ENCODE data around the gene SERPIND1. TPM values are rescaled to one million over a fixed set of nuclear protein-coding genes. Genes with fewer than 3 reads are reported as not detected.

The SERPIND1 gene
- total and polyA plus RNA-seq, 2 of the 8 experiments (the other 6 are each of a cell fraction or from before 2014, with no cell fraction given): not detected

DNA sequence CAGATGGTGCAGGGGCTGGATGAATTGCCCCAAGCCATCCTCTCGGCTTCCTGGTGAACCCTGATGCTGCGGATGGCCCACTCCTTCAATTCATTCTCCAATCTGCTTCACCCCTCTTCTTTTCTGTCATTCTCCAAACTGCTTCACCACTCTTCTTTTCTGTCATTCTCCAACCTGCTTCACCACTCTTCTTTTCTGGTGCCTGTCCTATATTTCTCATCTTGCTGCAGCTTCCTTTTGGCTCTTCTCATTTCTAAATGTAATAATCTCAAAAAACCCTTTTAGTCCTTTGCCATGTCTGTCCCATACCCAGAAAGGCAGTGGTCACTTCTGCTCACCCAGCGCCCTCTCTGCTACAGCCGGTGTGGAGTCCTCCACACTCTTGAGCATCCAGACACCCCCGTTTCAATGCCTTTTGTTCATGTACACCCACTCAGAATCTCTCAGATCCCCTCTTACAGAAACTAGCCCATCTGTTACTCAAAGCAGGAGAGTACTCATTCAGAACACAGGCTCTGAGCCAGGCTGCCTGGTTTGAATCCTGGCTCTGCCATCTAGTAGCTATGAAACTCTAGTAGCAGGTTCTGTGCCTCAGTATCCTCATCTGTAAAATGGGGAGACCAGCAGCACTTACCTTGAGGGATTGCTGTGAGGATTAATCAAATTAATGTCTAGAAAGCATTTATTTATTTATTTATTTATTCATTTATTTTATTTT is 14.9 kb downstream of the SERPIND1 start:
- CTCF ChIA-PET (ENCODE audit: partially characterized antibody): interaction anchor here (1.2 kb wide), 1 partner anchor 9 kb away, joined by 3 read pairs; no protein-coding TSS in a partner anchor
- TF ChIP-seq CTBP2 (IDR thresholded peaks at IDR 0.05; ENCODE audit: borderline replicate concordance, insufficient read depth, insufficient read length, low read length): no peak
- TF ChIP-seq POLR2AphosphoS5 (IDR thresholded peaks at IDR 0.05; ENCODE audit: low read depth, low read length): no peak
- no peak for TF ChIP-seq SP4 (IDR thresholded peaks at IDR 0.05; ENCODE audit: low read length)
- no peak for TF ChIP-seq MAFK (IDR thresholded peaks at IDR 0.05; ENCODE audit: low read depth, low read length)
- TF ChIP-seq ASH2L (IDR thresholded peaks at IDR 0.05; ENCODE audit: low read length): no peak
- no peak for TF ChIP-seq SUZ12 (IDR thresholded peaks at IDR 0.05; ENCODE audit: low read length)
- no peak for TF ChIP-seq RNF2 (IDR thresholded peaks at IDR 0.05; ENCODE audit: borderline replicate concordance, low read depth, low read length, missing control alignments, poor library complexity, severe bottlenecking)
- TF ChIP-seq RXRA (IDR thresholded peaks at IDR 0.05; ENCODE audit: insufficient read depth, low read depth, low read length): no peak
- TF ChIP-seq SP2 (IDR thresholded peaks at IDR 0.05; ENCODE audit: low read length): no peak
- TF ChIP-seq CREB1 (IDR thresholded peaks at IDR 0.05): no peak
- no peak for TF ChIP-seq HDAC2 (IDR thresholded peaks at IDR 0.05; ENCODE audit: borderline replicate concordance in 1 of 2, low read depth in 2 of 2, low read length in 2 of 2)

More for the DNA sequence above, 14.9 kb downstream of the SERPIND1 start:
- no peaks in the 10 kb centered on the region for H3K79me1 ChIP-seq (ENCODE audit: low read depth, low read length)
- no peak overlapping the region for H3K4me3 ChIP-seq (ENCODE audit: extremely low read depth in 1 of 4, insufficient read depth in 2 of 4, low read depth in 3 of 4, low read length in 4 of 4)
- FAIRE-seq: no peak
- H2BK12ac ChIP-seq (ENCODE audit: low read depth, low read length): no peak overlapping the region
- H3K14ac ChIP-seq (ENCODE audit: insufficient read length): no peak overlapping the region
- no peaks in the 10 kb centered on the region for H3K9me3 ChIP-seq (ENCODE audit: insufficient read depth in 2 of 2, low read depth in 1 of 2, low read length in 1 of 2)
- no peaks in the 10 kb centered on the region for H3K23me2 ChIP-seq (ENCODE audit: low read depth, low read length)
- H3K4me2 ChIP-seq (ENCODE audit: insufficient read depth in 1 of 2, low read depth in 2 of 2, low read length in 2 of 2): no peak overlapping the region
- H4K5ac ChIP-seq (ENCODE audit: insufficient read length, low read depth, low read length): no peak overlapping the region
- no peak overlapping the region for H2AK5ac ChIP-seq (ENCODE audit: low read depth, low read length)
- H3K9ac ChIP-seq (replicated peaks in 1 of 4; ENCODE audit: extremely low read depth in 1 of 4, low read depth in 3 of 4, low read length in 3 of 4): no peak overlapping the region
- no peak overlapping the region for H2BK120ac ChIP-seq (replicated peaks; ENCODE audit: low read depth, low read length)
- no peaks in the 10 kb centered on the region for H3K27me3 ChIP-seq (replicated peaks in 1 of 4; ENCODE audit: control insufficient read depth in 3 of 4, extremely low read depth in 1 of 4, insufficient read depth in 3 of 4, low read length in 3 of 4)
- no peak overlapping the region for H3K23ac ChIP-seq (ENCODE audit: insufficient read length)
- POLR2A ChIA-PET (ENCODE audit: partially characterized antibody): interaction anchor here (1.5 kb wide), 1 partner anchor 10 kb away, joined by 4 read pairs; no protein-coding TSS in a partner anchor
- peaks cover 0 to 4% of the 10 kb centered on the region in 2 experiments for H4K20me1 ChIP-seq (replicated peaks in 1 of 2; ENCODE audit: control insufficient read depth in 1 of 2, insufficient read depth in 2 of 2, low read length in 2 of 2)
- no peak overlapping the region for H2AFZ ChIP-seq (ENCODE audit: low read length)
- no peak overlapping the region for H3K4ac ChIP-seq (replicated peaks; ENCODE audit: insufficient read length, low read depth, low read length)
- H3K56ac ChIP-seq (replicated peaks; ENCODE audit: insufficient read length, low read depth, low read length): no peak overlapping the region
- H3K4me1 ChIP-seq (replicated peaks in 1 of 4; ENCODE audit: control insufficient read depth in 3 of 4, insufficient read depth in 4 of 4, low read length in 3 of 4): peaks cover 3 to 5% (median 3%) of the 10 kb centered on the region in 4 experiments; a peak in 4 of 7 replicates
- H3K18ac ChIP-seq (ENCODE audit: extremely low read depth, low read length): no peak overlapping the region
- H3K79me2 ChIP-seq (ENCODE audit: control insufficient read depth in 1 of 2, insufficient read depth in 2 of 2, low read length in 2 of 2): no peaks in the 10 kb centered on the region
- WGBS, 2 experiments (ENCODE audit: extremely low coverage in 1 of 2, insufficient coverage in 1 of 2, insufficient read length in 1 of 2, insufficient replicate concordance in 2 of 2, low coverage in 1 of 2, low lambda C conversion rate in 2 of 2, missing lambda C conversion rate in 1 of 2): 82% methylated on average over 5 of the region's 5 CpGs; no CpG with 5 or more reads in 1 of the 2 experiments
- no peak for DNase-seq (ENCODE audit: low read depth in 1 of 2, low spot score in 2 of 2)
- H2BK20ac ChIP-seq (ENCODE audit: low read length): no peak overlapping the region
- no peak overlapping the region for H3K27ac ChIP-seq (ENCODE audit: low read depth, low read length)
- no peaks in the 10 kb centered on the region for H3K36me3 ChIP-seq (ENCODE audit: control insufficient read depth in 2 of 4, insufficient read depth in 4 of 4, low read length in 3 of 4)
- no peak overlapping the region for H2BK5ac ChIP-seq (ENCODE audit: low read depth, low read length)
- no peak overlapping the region for H4K91ac ChIP-seq (replicated peaks; ENCODE audit: insufficient read length, low read length)
- H4K8ac ChIP-seq (ENCODE audit: extremely low read depth, insufficient read depth, low read length): no peak overlapping the region
- H2BK15ac ChIP-seq (ENCODE audit: low read length): no peak overlapping the region

Measured in H1 (cell line).